Kidney epithelial cell (primary cell): ENCODE measurements around the gene FGD5. TPM values are rescaled to one million over a fixed set of nuclear protein-coding genes. Genes with fewer than 3 reads are reported as not detected.

Source experiments
- DNase-seq: peaks from one replicate; pipeline ENCODE4 v3.0.0-alpha.2; 2010; ENCODE audit warnings: low read depth
- H3K27me3 ChIP-seq: 2 replicates; pipeline ENCODE4 v1.6.0; 2011; ENCODE audit warnings: low read length; ENCODE audit not compliant: control insufficient read depth, insufficient read depth
- H3K36me3 ChIP-seq: 2 replicates; pipeline ENCODE4 v1.5.1; 2011; ENCODE audit warnings: low read length; ENCODE audit not compliant: control insufficient read depth, insufficient read depth
- H3K4me3 ChIP-seq: 2 replicates; pipeline ENCODE4 v1.5.1; 2011; ENCODE audit warnings: low read depth, mild to moderate bottlenecking, control low read depth, low read length
- total RNA-seq: library from RNA; depleted of rRNA; stranded (reverse); fragments of >200 nt; gene quantifications from 2 replicates; pipeline ENCODE4 v1.2.3, GENCODE V29; 2015
- TF ChIP-seq, protein P1 (sequence below): IDR thresholded peaks from 2 replicates; pipeline ENCODE4 v1.5.1; 2011; ENCODE audit warnings: mild to moderate bottlenecking, moderate library complexity, low read length, control low read depth, inconsistent platforms; ENCODE audit not compliant: insufficient read depth, poor library complexity, severe bottlenecking

The FGD5 gene
- total RNA-seq, 1 donor from 2014 or later, result 1.4 TPM

DNA sequence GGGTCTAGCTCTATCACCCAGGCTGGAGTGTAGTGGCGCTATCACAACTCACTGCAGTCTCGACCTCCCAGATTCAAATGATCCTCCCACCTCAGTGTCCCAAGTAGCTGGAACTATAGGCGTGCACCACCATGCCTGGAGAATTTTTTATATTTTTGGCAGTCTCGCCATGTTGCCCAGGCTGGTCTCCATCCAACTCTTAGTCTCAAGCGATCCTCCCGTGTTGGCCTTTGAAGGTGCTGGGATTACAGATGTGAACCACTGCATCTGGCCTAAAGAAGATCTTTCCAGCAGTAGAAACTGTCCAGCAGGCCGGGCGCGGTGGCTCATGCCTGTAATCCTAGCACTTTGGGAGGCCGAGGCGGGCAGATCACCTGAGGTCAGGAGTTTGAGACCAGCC, 73.5 kb downstream of the FGD5 start:
- TF ChIP-seq, protein P1, sequence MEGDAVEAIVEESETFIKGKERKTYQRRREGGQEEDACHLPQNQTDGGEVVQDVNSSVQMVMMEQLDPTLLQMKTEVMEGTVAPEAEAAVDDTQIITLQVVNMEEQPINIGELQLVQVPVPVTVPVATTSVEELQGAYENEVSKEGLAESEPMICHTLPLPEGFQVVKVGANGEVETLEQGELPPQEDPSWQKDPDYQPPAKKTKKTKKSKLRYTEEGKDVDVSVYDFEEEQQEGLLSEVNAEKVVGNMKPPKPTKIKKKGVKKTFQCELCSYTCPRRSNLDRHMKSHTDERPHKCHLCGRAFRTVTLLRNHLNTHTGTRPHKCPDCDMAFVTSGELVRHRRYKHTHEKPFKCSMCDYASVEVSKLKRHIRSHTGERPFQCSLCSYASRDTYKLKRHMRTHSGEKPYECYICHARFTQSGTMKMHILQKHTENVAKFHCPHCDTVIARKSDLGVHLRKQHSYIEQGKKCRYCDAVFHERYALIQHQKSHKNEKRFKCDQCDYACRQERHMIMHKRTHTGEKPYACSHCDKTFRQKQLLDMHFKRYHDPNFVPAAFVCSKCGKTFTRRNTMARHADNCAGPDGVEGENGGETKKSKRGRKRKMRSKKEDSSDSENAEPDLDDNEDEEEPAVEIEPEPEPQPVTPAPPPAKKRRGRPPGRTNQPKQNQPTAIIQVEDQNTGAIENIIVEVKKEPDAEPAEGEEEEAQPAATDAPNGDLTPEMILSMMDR, result no peak
- Histone ChIP-seq H3K27me3 (peaks cover 17% of the 10 kb centered on the region), H3K36me3 (no peaks in the 10 kb centered on the region), H3K4me3 (no peak overlapping the region)
- DNase-seq, result no peak

DNA sequence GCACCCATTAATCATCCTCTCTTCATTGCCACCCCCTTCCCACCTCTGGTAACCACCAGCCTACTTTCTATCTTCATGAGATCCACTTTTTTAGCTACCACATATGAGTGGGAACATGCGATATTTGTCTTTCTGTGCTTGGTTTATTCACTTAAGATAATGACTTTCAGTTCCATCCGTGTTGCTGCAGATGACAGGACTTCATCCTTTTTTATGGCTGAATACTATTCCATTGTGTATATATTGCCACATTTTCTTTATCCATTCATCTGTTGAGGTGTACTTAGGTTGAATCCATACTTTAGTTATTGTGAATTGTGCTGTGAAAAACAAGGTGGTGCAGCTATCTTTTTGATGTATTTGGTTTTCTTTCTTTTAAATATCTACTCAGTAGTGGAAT, 75.3 kb downstream of the FGD5 start:
- TF ChIP-seq, protein P1, result no peak
- no peaks in the 10 kb centered on the region for H3K36me3 ChIP-seq
- no peak overlapping the region for H3K4me3 ChIP-seq
- H3K27me3 ChIP-seq, result peaks cover 19% of the 10 kb centered on the region
- DNase-seq, result no peak

DNA sequence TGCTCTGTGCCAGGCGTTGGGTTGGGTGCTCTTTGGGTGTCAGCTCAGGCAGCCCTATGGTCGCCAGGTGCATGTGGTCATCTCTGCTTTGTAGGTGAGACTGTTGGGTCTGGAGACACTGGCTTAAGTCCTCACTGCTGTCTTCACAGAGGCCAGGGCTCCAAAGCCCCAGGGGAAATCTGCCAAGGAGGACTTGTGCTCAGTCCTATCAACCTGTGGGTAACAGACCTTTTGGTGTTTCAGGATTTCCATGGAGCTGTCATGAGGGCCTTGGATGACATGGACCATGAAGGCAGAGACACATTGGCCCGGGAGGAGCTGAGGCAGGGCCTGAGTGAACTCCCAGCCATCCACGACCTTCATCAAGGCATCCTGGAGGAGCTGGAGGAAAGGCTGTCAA, 78.5 kb downstream of the FGD5 start:
- DNase-seq, result no peak
- TF ChIP-seq, protein P1, result no peak
- Histone ChIP-seq H3K36me3 (no peaks in the 10 kb centered on the region), H3K27me3 (peaks cover 4% of the 10 kb centered on the region), H3K4me3 (no peak overlapping the region)

DNA sequence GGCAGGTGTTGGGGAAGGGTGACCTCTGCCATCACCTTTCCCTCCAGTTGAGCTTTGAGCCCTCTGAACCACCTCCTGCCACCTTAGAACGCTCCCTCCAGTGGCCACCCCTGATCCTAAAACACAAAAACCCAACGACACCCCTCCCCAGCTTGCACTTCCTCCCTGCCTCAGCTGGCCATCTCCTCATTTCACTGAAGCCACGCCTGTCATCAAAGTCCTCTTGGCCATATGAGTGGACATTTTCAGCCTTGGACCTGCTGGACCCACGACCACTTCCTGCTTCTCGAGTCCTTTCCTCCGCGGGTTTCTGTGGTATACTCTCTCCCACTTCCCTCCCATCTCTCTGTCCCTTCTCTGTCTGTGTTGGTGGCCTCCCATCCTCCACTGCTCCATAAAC, 80.2 kb downstream of the FGD5 start:
- TF ChIP-seq, protein P1, result no peak
- H3K4me3 ChIP-seq, result no peak overlapping the region
- H3K27me3 ChIP-seq, result peaks cover 4% of the 10 kb centered on the region
- H3K36me3 ChIP-seq, result no peaks in the 10 kb centered on the region
- no peak for DNase-seq

DNA sequence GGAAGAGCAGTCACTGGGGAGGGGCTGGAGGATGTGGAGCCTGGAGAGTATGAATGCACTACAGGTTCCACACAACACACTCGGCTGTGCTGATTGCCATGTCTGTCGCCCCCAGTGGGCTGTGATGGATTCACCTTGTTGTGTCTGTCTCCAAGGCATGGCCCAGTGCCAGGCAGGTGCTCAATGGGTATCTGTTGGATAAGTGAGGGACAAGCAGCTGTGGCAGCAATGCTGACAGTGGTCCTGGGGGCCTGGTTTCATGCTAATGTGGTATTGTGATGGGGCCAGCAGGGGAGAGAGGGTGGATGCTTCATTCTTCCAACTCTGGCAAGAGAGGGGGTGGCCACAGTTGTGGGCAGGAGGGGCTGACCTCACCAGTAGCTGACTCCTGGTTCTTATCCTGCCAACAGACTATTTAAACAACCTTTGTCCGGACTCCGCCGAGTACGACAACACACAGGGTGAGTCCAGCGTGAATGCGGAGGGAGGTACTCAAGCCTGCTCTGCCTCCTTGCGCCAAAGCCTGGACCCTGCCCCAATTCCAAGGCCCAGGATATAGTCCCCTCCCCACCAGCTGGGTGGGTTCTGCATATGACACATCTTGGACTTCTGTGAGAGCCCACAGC, 81.3 kb downstream of the FGD5 start:
- no peak overlapping the region for H3K4me3 ChIP-seq
- DNase-seq, result no peak
- H3K36me3 ChIP-seq, result no peaks in the 10 kb centered on the region
- TF ChIP-seq, protein P1, result no peak
- H3K27me3 ChIP-seq, result peaks cover 4% of the 10 kb centered on the region
